GM12878 (cell line): Measurements from ENCODE around the gene PREX1. TPM values are rescaled to one million over a fixed set of nuclear protein-coding genes. Genes with fewer than 3 reads are reported as not detected.

ENCODE experiments used
- ATF3 ChIP-seq: IDR thresholded peaks from 2 replicates; pipeline ENCODE4 v1.6.1; 2011; ENCODE audit warnings: low read depth, mild to moderate bottlenecking, low read length, moderate library complexity, borderline replicate concordance; ENCODE audit errors: extremely low read depth
- CHD1 ChIP-seq: IDR thresholded peaks from 2 replicates; pipeline ENCODE4 v1.6.1; 2012; ENCODE audit warnings: low read depth, low read length, improper control_type of control experiment
- CHD4 ChIP-seq: fragments of 200-600 bp; sonication (generic); IDR thresholded peaks from 2 replicates; pipeline ENCODE4 v1.6.1; 2016; ENCODE audit warnings: mild to moderate bottlenecking
- E2F4 ChIP-seq: IDR thresholded peaks from 2 replicates; pipeline ENCODE4 v1.6.1; 2012; ENCODE audit warnings: low read depth, low read length, improper control_type of control experiment
- HDAC6 ChIP-seq: fragments of 200-600 bp; sonication (generic); IDR thresholded peaks from one replicate; pipeline ENCODE4 v1.8.0; 2017; ENCODE audit warnings: antibody characterized with exemption; ENCODE audit not compliant: unreplicated experiment
- HSF1 ChIP-seq: fragments of 150-350 bp; IDR thresholded peaks from 2 replicates; pipeline ENCODE4 v1.6.1; 2014; ENCODE audit warnings: mild to moderate bottlenecking, low read depth, low read length
- TAF1 ChIP-seq: IDR thresholded peaks from 2 replicates; pipeline ENCODE4 v1.6.1; 2011; ENCODE audit warnings: mild to moderate bottlenecking, low read depth, low read length, borderline replicate concordance
- polyA plus RNA-seq, 11 experiments: library from polyadenylated mRNA; depleted of rRNA in 4 of 11; unstranded in 6 of 11; stranded (reverse) in 5 of 11; fragments of >200 nt; fragmentation: Nextera tagmentation in 4 of 11; fragmentation: Illumina TruSeq in 1 of 11; extraction: Ambion mirVana in 4 of 11; extraction: Trizol in 1 of 11; gene quantifications; 1 replicate in 1 of 11; 2 replicates in 10 of 11; pipeline versions ENCODE4 v1.2.1 to v1.2.3, GENCODE V29; 2011 to 2016; ENCODE audit warnings: inconsistent platforms in 2 of 11, missing spikeins in 2 of 11, low read depth in 1 of 11
- total RNA-seq, 4 experiments: library from RNA; depleted of rRNA in 3 of 4; stranded (reverse); fragments of >200 nt in 3 of 4; fragmentation: Illumina TruSeq in 1 of 4; extraction: Trizol in 1 of 4; gene quantifications; 2 replicates each; pipeline versions ENCODE4 v1.2.1 to v1.2.3, GENCODE V29; 2013 to 2021

Gene PREX1
- total and polyA plus RNA-seq, 10 of the 15 experiments (the other 5 are each of a cell fraction or from before 2014, with no cell fraction given): 2.6 to 114 (median 38.9) TPM

GRCh38 chr20:48769069-48769983 lies 58.5 kb downstream of the PREX1 start (continued):
- 0 out of 2 replicates have a peak, but pooled peaks have one; percentile 30 for TF ChIP-seq E2F4
- TF ChIP-seq CHD1: no peak
- TF ChIP-seq HSF1: no peak
- TF ChIP-seq TAF1: no peak
- TF ChIP-seq HDAC6: no peak
- 0 out of 2 replicates have a peak, but pooled peaks have one; percentile 33 for TF ChIP-seq CHD4
- no peak for TF ChIP-seq ATF3
